ENCODE data around the gene OSBP2.
A peak's percentile ranks its signal among the peaks of the same experiment; 100 is the strongest.
"Not testable (repeated sequence)": the region's sequence is repeated elsewhere in the genome, so short reads cannot be mapped to it uniquely, and the experiment has no call there.

OSBP2 gene

GRCh38 chr22:30665786-30666185, 28.9 kb upstream of the OSBP2 start:
- H3K4me1 ChIP-seq, result peaks cover 4% of the 10 kb centered on the region; the same call in 1 of the 2 replicates
- DNase-seq (ENCODE audit: low spot score in 2 of 2), result no peak
- no peak overlapping the region for H3K4me3 ChIP-seq
- in situ Hi-C loops (cut with MboI; ENCODE audit: low sequenced_read_pairs), result no loop called here
- H3K27me3 ChIP-seq (ENCODE audit: low read depth), result no peaks in the 10 kb centered on the region
- H3K9me3 ChIP-seq, result no peaks in the 10 kb centered on the region
- H3K36me3 ChIP-seq (replicated peaks), result no peaks in the 10 kb centered on the region

GRCh38 chr22:30667107-30667493, 27.6 kb upstream of the OSBP2 start:
- Histone ChIP-seq H3K4me1 (peaks cover 4% of the 10 kb centered on the region; the same call in 1 of the 2 replicates), H3K27me3 (ENCODE audit: low read depth) (no peaks in the 10 kb centered on the region), H3K9me3 (no peaks in the 10 kb centered on the region), H3K4me3 (peak overlapping the region; percentile 41), H3K36me3 (replicated peaks) (no peaks in the 10 kb centered on the region)
- DNase-seq (ENCODE audit: low spot score in 2 of 2), result no peak
- in situ Hi-C loops (cut with MboI; ENCODE audit: low sequenced_read_pairs), result no loop called here

- no peaks in the 10 kb centered on the region for H3K36me3 ChIP-seq (replicated peaks)
- no peaks in the 10 kb centered on the region for H3K9me3 ChIP-seq
- no peaks in the 10 kb centered on the region for H3K27me3 ChIP-seq (ENCODE audit: low read depth)
- in situ Hi-C loops (cut with MboI; ENCODE audit: low sequenced_read_pairs), result no loop called here
- H3K4me1 ChIP-seq, result peaks cover 4% of the 10 kb centered on the region; the same call in 1 of the 2 replicates
- peak; percentile 80 to 96 for DNase-seq (ENCODE audit: low spot score in 2 of 2)
- peak within 1 kb of the TSS; percentile 41 for H3K4me3 ChIP-seq
Observed at GRCh38 chr22:30667494-30668385, 26.9 kb upstream of the OSBP2 start, which contains the start of gene DUSP18. TSS of gene DUSP18 (minus strand) at chr22:30667875. CDS start at chr22:30664003, 3,872 bp downstream.

GRCh38 chr22:30668386-30668710, 26.3 kb upstream of the OSBP2 start:
- H3K36me3 ChIP-seq (replicated peaks), result no peaks in the 10 kb centered on the region
- DNase-seq (ENCODE audit: low spot score in 2 of 2), result no peak
- H3K4me3 ChIP-seq, result peak overlapping the region; percentile 41
- H3K9me3 ChIP-seq, result no peaks in the 10 kb centered on the region
- H3K27me3 ChIP-seq (ENCODE audit: low read depth), result no peaks in the 10 kb centered on the region
- in situ Hi-C loops (cut with MboI; ENCODE audit: low sequenced_read_pairs), result no loop called here
- peaks cover 4% of the 10 kb centered on the region; the same call in 1 of the 2 replicates for H3K4me1 ChIP-seq

GRCh38 chr22:30671071-30671470, 23.6 kb upstream of the OSBP2 start:
- no peak for DNase-seq (ENCODE audit: low spot score in 2 of 2)
- Histone ChIP-seq H3K9me3 (no peaks in the 10 kb centered on the region), H3K27me3 (ENCODE audit: low read depth) (no peaks in the 10 kb centered on the region), H3K36me3 (replicated peaks) (no peaks in the 10 kb centered on the region), H3K4me3 (no peak overlapping the region), H3K4me1 (peaks cover 4% of the 10 kb centered on the region; the same call in 1 of the 2 replicates)
- in situ Hi-C loops (cut with MboI; ENCODE audit: low sequenced_read_pairs), result no loop called here

- Histone ChIP-seq H3K27me3 (ENCODE audit: low read depth) (peaks cover 3% of the 10 kb centered on the region; the same call in 1 of the 2 replicates), H3K36me3 (replicated peaks) (no peaks in the 10 kb centered on the region), H3K9me3 (no peaks in the 10 kb centered on the region), H3K4me1 (peaks cover 2% of the 10 kb centered on the region; the same call in 1 of the 2 replicates), H3K4me3 (no peak overlapping the region)
- no peak for DNase-seq (ENCODE audit: low spot score in 2 of 2)
- in situ Hi-C loops (cut with MboI; ENCODE audit: low sequenced_read_pairs), result no loop called here
Observed at GRCh38 chr22:30673136-30673535, 21.5 kb upstream of the OSBP2 start.

GRCh38 chr22:30674482-30674881, 20.2 kb upstream of the OSBP2 start:
- Histone ChIP-seq H3K4me1 (no peaks in the 10 kb centered on the region), H3K9me3 (no peaks in the 10 kb centered on the region), H3K27me3 (ENCODE audit: low read depth) (peaks cover 7% of the 10 kb centered on the region; the same call in 1 of the 2 replicates), H3K4me3 (no peak overlapping the region), H3K36me3 (replicated peaks) (no peaks in the 10 kb centered on the region)
- no peak for DNase-seq (ENCODE audit: low spot score in 2 of 2)
- in situ Hi-C loops (cut with MboI; ENCODE audit: low sequenced_read_pairs), result no loop called here

GRCh38 chr22:30675436-30675835, 19.2 kb upstream of the OSBP2 start:
- in situ Hi-C loops (cut with MboI; ENCODE audit: low sequenced_read_pairs), result no loop called here
- Histone ChIP-seq H3K4me1 (no peaks in the 10 kb centered on the region), H3K27me3 (ENCODE audit: low read depth) (peaks cover 7% of the 10 kb centered on the region; the same call in 1 of the 2 replicates), H3K4me3 (no peak overlapping the region), H3K36me3 (replicated peaks) (no peaks in the 10 kb centered on the region), H3K9me3 (no peaks in the 10 kb centered on the region)
- DNase-seq (ENCODE audit: low spot score in 2 of 2), result no peak

GRCh38 chr22:30676565-30676964, 18.1 kb upstream of the OSBP2 start:
- H3K27me3 ChIP-seq (ENCODE audit: low read depth); in situ Hi-C loops (cut with MboI; ENCODE audit: low sequenced_read_pairs); H3K36me3 ChIP-seq (replicated peaks); H3K4me3 ChIP-seq; DNase-seq (ENCODE audit: low spot score in 2 of 2); H3K9me3 ChIP-seq; H3K4me1 ChIP-seq: not testable (repeated sequence)

GRCh38 chr22:30679895-30680690, 14.6 kb upstream of the OSBP2 start:
- H3K4me1 ChIP-seq; H3K4me3 ChIP-seq; H3K9me3 ChIP-seq; in situ Hi-C loops (cut with MboI; ENCODE audit: low sequenced_read_pairs); H3K27me3 ChIP-seq (ENCODE audit: low read depth); DNase-seq (ENCODE audit: low spot score in 2 of 2); H3K36me3 ChIP-seq (replicated peaks): not testable (repeated sequence)

GRCh38 chr22:30680991-30681770, 13.5 kb upstream of the OSBP2 start:
- in situ Hi-C loops (cut with MboI; ENCODE audit: low sequenced_read_pairs), result no loop called here
- no peaks in the 10 kb centered on the region for H3K36me3 ChIP-seq (replicated peaks)
- no peak for DNase-seq (ENCODE audit: low spot score in 2 of 2)
- H3K9me3 ChIP-seq, result no peaks in the 10 kb centered on the region
- H3K4me3 ChIP-seq, result no peak overlapping the region
- no peaks in the 10 kb centered on the region for H3K4me1 ChIP-seq
- H3K27me3 ChIP-seq (ENCODE audit: low read depth), result peaks cover 7% of the 10 kb centered on the region; the same call in 1 of the 2 replicates

GRCh38 chr22:30681831-30682230, 12.8 kb upstream of the OSBP2 start:
- H3K9me3 ChIP-seq, result no peaks in the 10 kb centered on the region
- no peaks in the 10 kb centered on the region for H3K4me1 ChIP-seq
- DNase-seq (ENCODE audit: low spot score in 2 of 2), result no peak
- in situ Hi-C loops (cut with MboI; ENCODE audit: low sequenced_read_pairs), result no loop called here
- H3K4me3 ChIP-seq, result no peak overlapping the region
- peaks cover 7% of the 10 kb centered on the region; the same call in 1 of the 2 replicates for H3K27me3 ChIP-seq (ENCODE audit: low read depth)
- no peaks in the 10 kb centered on the region for H3K36me3 ChIP-seq (replicated peaks)

GRCh38 chr22:30685178-30685577, 9.5 kb upstream of the OSBP2 start:
- in situ Hi-C loops (cut with MboI; ENCODE audit: low sequenced_read_pairs), result no loop called here
- H3K9me3 ChIP-seq, result no peaks in the 10 kb centered on the region
- DNase-seq (ENCODE audit: low spot score in 2 of 2), result peak in 1 of 2 experiments; percentile 14
- H3K27me3 ChIP-seq (ENCODE audit: low read depth), result no peaks in the 10 kb centered on the region
- H3K4me1 ChIP-seq, result no peaks in the 10 kb centered on the region
- H3K36me3 ChIP-seq (replicated peaks), result no peaks in the 10 kb centered on the region
- H3K4me3 ChIP-seq, result no peak overlapping the region
